GM23248 (cell line): ENCODE measurements around the gene CEP63.

Source experiments
- EZH2 ChIP-seq: fragments of 200-600 bp; sonication (generic); IDR thresholded peaks from 2 replicates; pipeline ENCODE4 v1.6.1; 2018; ENCODE audit warnings: antibody characterized with exemption, mild to moderate bottlenecking; ENCODE audit not compliant: insufficient read depth, poor library complexity, severe bottlenecking
- EZH2phosphoT487 ChIP-seq: fragments of 200-600 bp; sonication (generic); IDR thresholded peaks from 2 replicates; pipeline ENCODE4 v1.6.1; 2018; ENCODE audit warnings: antibody characterized with exemption, moderate library complexity, mild to moderate bottlenecking, low read depth; ENCODE audit not compliant: insufficient read depth

- TF ChIP-seq EZH2 (no peak), EZH2phosphoT487 (no peak)
Observed at GRCh38 chr3:134457376-134458074, 28.3 kb upstream of the CEP63 start.
